Hindlimb muscle (tissue), 1 donor: ENCODE data around the gene LRMDA. TPM values are rescaled to one million over a fixed set of nuclear protein-coding genes. Genes with fewer than 3 reads are reported as not detected.

Experiments
- DNase-seq: peaks from one replicate; pipeline ENCODE4 v3.0.0-alpha.2; 2013
- polyA plus RNA-seq: library from polyadenylated mRNA; unstranded; fragments of 120-200 nt; gene quantifications from one replicate; pipeline ENCODE4 v1.2.1, GENCODE V29; 2013; ENCODE audit not compliant: insufficient read length

The LRMDA gene
- polyA plus RNA-seq, 1 donor, result 6.6 TPM

GRCh38 chr10:76111986-76112825 is 680.8 kb downstream of the LRMDA start:
- DNase-seq, result peak; percentile 17

- DNase-seq, result no peak
These were observed 681.4 kb downstream of the LRMDA start for GRCh38 chr10:76112826-76113150.

- no peak for DNase-seq
These were observed 682.5 kb downstream of the LRMDA start for GRCh38 chr10:76113952-76114351.

GRCh38 chr10:76114581-76115001 is 683.2 kb downstream of the LRMDA start:
- DNase-seq, result no peak

GRCh38 chr10:76115131-76115470 is 683.7 kb downstream of the LRMDA start:
- no peak for DNase-seq

GRCh38 chr10:76115471-76116155 is 684.2 kb downstream of the LRMDA start:
- DNase-seq, result no peak

- DNase-seq, result no peak
These were observed 685.1 kb downstream of the LRMDA start for GRCh38 chr10:76116523-76116922.

GRCh38 chr10:76117949-76118348 is 686.5 kb downstream of the LRMDA start:
- no peak for DNase-seq

GRCh38 chr10:76119036-76119435 is 687.6 kb downstream of the LRMDA start:
- no peak for DNase-seq

- DNase-seq, result no peak
These were observed 688.1 kb downstream of the LRMDA start for GRCh38 chr10:76119515-76119914.

GRCh38 chr10:76122056-76122455 is 690.6 kb downstream of the LRMDA start:
- DNase-seq, result no peak

- DNase-seq, result no peak
These were observed 692.9 kb downstream of the LRMDA start for GRCh38 chr10:76124280-76124679.

- DNase-seq, result no peak
These were observed 694.5 kb downstream of the LRMDA start for GRCh38 chr10:76125900-76126299.

GRCh38 chr10:76126607-76127527 is 695.4 kb downstream of the LRMDA start:
- no peak for DNase-seq

GRCh38 chr10:76127984-76128589 is 696.7 kb downstream of the LRMDA start:
- DNase-seq, result no peak

- DNase-seq, result no peak
These were observed 697.8 kb downstream of the LRMDA start for GRCh38 chr10:76129213-76129612.

GRCh38 chr10:76130892-76131291 is 699.5 kb downstream of the LRMDA start:
- no peak for DNase-seq

- DNase-seq, result no peak
These were observed 702.3 kb downstream of the LRMDA start for GRCh38 chr10:76133597-76134255.

GRCh38 chr10:76136961-76137360 is 705.5 kb downstream of the LRMDA start:
- no peak for DNase-seq

GRCh38 chr10:76138286-76138685 is 706.9 kb downstream of the LRMDA start:
- no peak for DNase-seq

GRCh38 chr10:76138906-76139305 is 707.5 kb downstream of the LRMDA start:
- no peak for DNase-seq

- DNase-seq, result no peak
These were observed 708.0 kb downstream of the LRMDA start for GRCh38 chr10:76139431-76139830.
